Neural crest cell (in vitro differentiated cells): ENCODE results near the gene SLC12A7. TPM values are rescaled to one million over a fixed set of nuclear protein-coding genes. Genes with fewer than 3 reads are reported as not detected.

Experiments used
- DNase-seq: peaks from one replicate; pipeline ENCODE4 v3.0.0; 2021; ENCODE audit warnings: low read depth, mixed read lengths, low spot score
- H3K27ac Mint-ChIP-seq: one replicate; pipeline ENCODE4 v1.8.0; 2021; ENCODE audit warnings: mild to moderate bottlenecking, mixed read lengths; ENCODE audit not compliant: unreplicated experiment
- H3K27me3 Mint-ChIP-seq: 2 replicates; pipeline ENCODE4 v1.8.0; 2021; ENCODE audit warnings: low read depth, mild to moderate bottlenecking, mixed read lengths
- H3K36me3 Mint-ChIP-seq: 2 replicates; pipeline ENCODE4 v1.8.0; 2021; ENCODE audit warnings: low read depth, mild to moderate bottlenecking, mixed read lengths
- H3K4me1 Mint-ChIP-seq: 2 replicates; pipeline ENCODE4 v1.8.0; 2021; ENCODE audit warnings: mixed read lengths
- H3K4me3 Mint-ChIP-seq: one replicate; pipeline ENCODE4 v1.8.0; 2021; ENCODE audit warnings: mild to moderate bottlenecking, mixed read lengths
- H3K9me3 Mint-ChIP-seq: 2 replicates; pipeline ENCODE4 v1.8.0; 2021; ENCODE audit warnings: mixed read lengths
- CTCF ChIP-seq: fragments of 200-600 bp; sonication (generic); conservative IDR thresholded peaks from 2 replicates; pipeline ENCODE4 v1.5.0; 2021; ENCODE audit warnings: antibody characterized with exemption, mild to moderate bottlenecking
- total RNA-seq: library from RNA; stranded (reverse); gene quantifications from 2 replicates; pipeline ENCODE4 v1.2.1, GENCODE V29; 2021

Gene SLC12A7
- total RNA-seq, 1 donor from 2014 or later = 40.7 TPM

GRCh38 chr5:1004461-1005248 is 107.2 kb downstream of the SLC12A7 start:
- Mint-ChIP-seq H3K4me3 (peak overlapping the region; percentile 84), H3K9me3 (no peaks in the 10 kb centered on the region), H3K27ac (peak overlapping the region; percentile 92), H3K27me3 (peaks cover 24% of the 10 kb centered on the region), H3K4me1 (peaks cover 23% of the 10 kb centered on the region), H3K36me3 (no peaks in the 10 kb centered on the region)
- TF ChIP-seq CTCF = peak; percentile 56
- DNase-seq = peak; percentile 66

- H3K4me1 Mint-ChIP-seq = peaks cover 23% of the 10 kb centered on the region
- H3K36me3 Mint-ChIP-seq = no peaks in the 10 kb centered on the region
- H3K27ac Mint-ChIP-seq = no peak overlapping the region
- peaks cover 23% of the 10 kb centered on the region for H3K27me3 Mint-ChIP-seq
- H3K4me3 Mint-ChIP-seq = peak overlapping the region; percentile 84
- H3K9me3 Mint-ChIP-seq = no peaks in the 10 kb centered on the region
- no peak for TF ChIP-seq CTCF
- DNase-seq = no peak
These were observed 108.4 kb downstream of the SLC12A7 start for GRCh38 chr5:1003296-1003937.

DNA sequence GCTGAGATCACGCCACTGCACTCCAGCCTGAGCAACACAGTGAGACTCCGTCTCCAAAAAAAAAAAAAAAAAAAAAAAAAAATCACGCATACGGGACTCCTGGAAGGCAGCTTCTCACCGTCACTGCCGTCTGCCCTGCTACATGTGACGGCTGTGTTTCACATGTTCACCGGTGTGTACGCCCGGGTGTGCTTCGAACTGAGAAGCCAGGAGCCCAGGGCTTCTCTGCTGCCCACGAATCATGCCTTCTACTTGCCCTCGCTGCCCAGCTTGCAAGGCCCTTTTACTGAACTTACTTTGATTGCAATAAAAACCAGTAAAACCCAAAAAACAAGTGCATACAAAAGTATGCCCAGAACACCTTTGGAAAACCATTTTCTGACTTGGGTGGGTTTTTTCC is 109.0 kb downstream of the SLC12A7 start:
- Mint-ChIP-seq H3K9me3 (no peaks in the 10 kb centered on the region), H3K27me3 (peaks cover 19% of the 10 kb centered on the region), H3K27ac (no peak overlapping the region), H3K4me3 (no peak overlapping the region), H3K36me3 (no peaks in the 10 kb centered on the region), H3K4me1 (peaks cover 21% of the 10 kb centered on the region)
- no peak for TF ChIP-seq CTCF
- no peak for DNase-seq

- DNase-seq = no peak
These were observed 109.7 kb downstream of the SLC12A7 start for GRCh38 chr5:1002271-1002546.

More at GRCh38 chr5:1002271-1002546, 109.7 kb downstream of the SLC12A7 start:
- Mint-ChIP-seq H3K9me3 (no peaks in the 10 kb centered on the region), H3K4me3 (peak overlapping the region; percentile 25), H3K36me3 (no peaks in the 10 kb centered on the region), H3K27me3 (peaks cover 13% of the 10 kb centered on the region), H3K4me1 (peaks cover 19% of the 10 kb centered on the region), H3K27ac (no peak overlapping the region)
- TF ChIP-seq CTCF = no peak
